ENCODE measurements around the gene GDAP1L1.

Gene GDAP1L1

DNA sequence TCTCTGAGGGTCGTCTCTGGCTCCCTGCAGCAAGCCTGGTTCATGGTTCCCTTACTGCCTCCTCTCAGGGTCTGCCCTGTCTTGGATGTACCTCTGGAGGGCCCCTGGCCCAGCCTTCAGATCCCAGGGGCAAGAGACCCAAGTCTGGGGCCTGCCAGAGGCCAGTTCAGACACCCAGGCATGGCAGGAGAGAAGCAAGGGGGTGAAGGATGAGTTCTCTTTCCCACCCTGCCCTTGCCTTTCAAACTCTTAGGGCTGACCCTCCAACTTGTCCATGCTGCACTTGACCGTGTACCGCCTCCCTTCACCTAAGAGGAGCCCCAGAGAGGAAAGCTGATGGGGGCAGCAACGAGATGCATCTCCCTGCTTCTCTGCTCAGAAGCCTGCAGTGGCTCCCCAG is 4.2 kb downstream of the GDAP1L1 start:
- H3K27ac ChIP-seq (ENCODE audit: low read depth in 2 of 2, low read length in 2 of 2), result no peak overlapping the region
- no peak overlapping the region for H3K4me3 ChIP-seq (ENCODE audit: low read length in 2 of 2)

DNA sequence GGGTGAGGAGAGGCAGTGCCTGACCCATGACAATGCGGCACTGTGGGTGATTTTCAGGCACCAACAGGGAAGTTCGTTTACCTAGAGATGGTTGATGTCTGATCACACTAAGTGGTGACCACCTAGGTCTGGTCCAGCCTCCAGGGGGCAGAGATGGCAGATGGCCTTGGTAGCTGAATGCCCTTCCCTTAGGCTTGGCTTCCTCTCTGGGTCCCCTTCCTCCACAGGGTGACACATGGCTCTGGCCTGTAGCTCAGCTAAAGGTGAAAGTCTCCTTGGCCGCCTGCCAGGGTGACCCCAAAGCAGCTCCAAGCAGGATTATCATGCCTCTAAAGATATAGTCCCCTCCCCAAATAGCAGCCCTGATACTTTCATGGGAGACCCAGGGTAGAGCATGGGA is 6.4 kb downstream of the GDAP1L1 start:
- H3K4me3 ChIP-seq (ENCODE audit: low read length in 2 of 2), result no peak overlapping the region
- H3K27me3 ChIP-seq (ENCODE audit: control insufficient read depth in 2 of 2, insufficient read depth in 2 of 2, low read length in 2 of 2), result no peaks in the 10 kb centered on the region
- H3K9me3 ChIP-seq (ENCODE audit: control insufficient read depth in 2 of 2, low read length in 2 of 2), result no peaks in the 10 kb centered on the region
- no peak overlapping the region for H3K27ac ChIP-seq (ENCODE audit: low read depth in 2 of 2, low read length in 2 of 2)
- no peak overlapping the region for H3K9ac ChIP-seq (ENCODE audit: low read depth in 1 of 2, low read length in 2 of 2)
- H3K4me1 ChIP-seq (ENCODE audit: control insufficient read depth in 2 of 2, insufficient read depth in 2 of 2, low read length in 2 of 2), result no peaks in the 10 kb centered on the region
- no peaks in the 10 kb centered on the region for H3K36me3 ChIP-seq (ENCODE audit: control insufficient read depth in 2 of 2, insufficient read depth in 2 of 2, low read length in 2 of 2)

More for the DNA sequence above, 4.2 kb downstream of the GDAP1L1 start:
- no peak overlapping the region for H3K9ac ChIP-seq (ENCODE audit: low read depth in 1 of 2, low read length in 2 of 2)
- H3K27me3 ChIP-seq (ENCODE audit: control insufficient read depth in 2 of 2, insufficient read depth in 2 of 2, low read length in 2 of 2), result no peaks in the 10 kb centered on the region
- H3K9me3 ChIP-seq (ENCODE audit: control insufficient read depth in 2 of 2, low read length in 2 of 2), result no peaks in the 10 kb centered on the region
- H3K4me1 ChIP-seq (ENCODE audit: control insufficient read depth in 2 of 2, insufficient read depth in 2 of 2, low read length in 2 of 2), result no peaks in the 10 kb centered on the region
- no peaks in the 10 kb centered on the region for H3K36me3 ChIP-seq (ENCODE audit: control insufficient read depth in 2 of 2, insufficient read depth in 2 of 2, low read length in 2 of 2)

DNA sequence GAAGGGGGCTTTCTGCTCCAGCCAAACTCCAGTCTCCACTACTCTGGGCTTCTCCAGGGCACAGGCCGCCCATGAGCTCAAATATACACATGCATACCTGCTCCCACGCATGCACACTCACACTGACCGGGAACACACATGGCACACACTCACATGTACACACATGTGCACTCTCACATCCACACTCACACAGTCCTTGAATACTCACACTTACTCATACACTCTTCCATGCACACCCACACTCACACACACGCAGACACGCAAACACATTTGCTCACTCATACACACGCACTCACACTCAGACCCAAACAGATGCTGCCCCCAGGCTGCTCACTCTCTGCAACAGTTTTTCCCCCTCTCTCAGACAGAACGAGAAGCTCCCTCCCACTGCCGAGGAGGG is 7.0 kb downstream of the GDAP1L1 start:
- Histone ChIP-seq H3K9ac (ENCODE audit: low read depth in 1 of 2, low read length in 2 of 2) (no peak overlapping the region), H3K4me3 (ENCODE audit: low read length in 2 of 2) (no peak overlapping the region), H3K9me3 (ENCODE audit: control insufficient read depth in 2 of 2, low read length in 2 of 2) (no peaks in the 10 kb centered on the region), H3K27me3 (ENCODE audit: control insufficient read depth in 2 of 2, insufficient read depth in 2 of 2, low read length in 2 of 2) (no peaks in the 10 kb centered on the region), H3K36me3 (ENCODE audit: control insufficient read depth in 2 of 2, insufficient read depth in 2 of 2, low read length in 2 of 2) (no peaks in the 10 kb centered on the region), H3K4me1 (ENCODE audit: control insufficient read depth in 2 of 2, insufficient read depth in 2 of 2, low read length in 2 of 2) (no peaks in the 10 kb centered on the region), H3K27ac (ENCODE audit: low read depth in 2 of 2, low read length in 2 of 2) (no peak overlapping the region)

DNA sequence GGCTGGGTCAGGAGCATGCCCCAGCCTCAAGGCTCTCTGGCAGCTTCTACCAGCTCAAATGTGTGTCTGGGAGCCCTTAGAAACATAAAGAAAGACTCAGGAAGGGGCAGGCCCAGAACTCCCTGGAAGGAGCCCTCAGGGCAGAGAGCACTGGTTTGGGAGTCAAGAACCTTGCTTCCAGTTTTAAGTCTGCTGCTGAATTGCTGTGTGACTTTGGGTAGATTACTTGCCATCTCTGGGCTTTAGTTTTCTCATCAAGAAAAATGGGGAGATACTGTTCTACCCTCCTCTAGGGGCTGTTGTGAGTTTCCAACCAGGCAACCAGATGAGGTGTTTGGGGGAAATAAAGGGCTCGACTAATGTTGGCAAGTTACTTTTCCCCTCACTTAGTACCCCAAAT is 8.8 kb downstream of the GDAP1L1 start:
- H3K4me3 ChIP-seq (ENCODE audit: low read length in 2 of 2), result no peak overlapping the region
- no peaks in the 10 kb centered on the region for H3K9me3 ChIP-seq (ENCODE audit: control insufficient read depth in 2 of 2, low read length in 2 of 2)
- no peak overlapping the region for H3K27ac ChIP-seq (ENCODE audit: low read depth in 2 of 2, low read length in 2 of 2)
- no peak overlapping the region for H3K9ac ChIP-seq (ENCODE audit: low read depth in 1 of 2, low read length in 2 of 2)
- H3K27me3 ChIP-seq (ENCODE audit: control insufficient read depth in 2 of 2, insufficient read depth in 2 of 2, low read length in 2 of 2), result no peaks in the 10 kb centered on the region
- H3K36me3 ChIP-seq (ENCODE audit: control insufficient read depth in 2 of 2, insufficient read depth in 2 of 2, low read length in 2 of 2), result no peaks in the 10 kb centered on the region
- no peaks in the 10 kb centered on the region for H3K4me1 ChIP-seq (ENCODE audit: control insufficient read depth in 2 of 2, insufficient read depth in 2 of 2, low read length in 2 of 2)

DNA sequence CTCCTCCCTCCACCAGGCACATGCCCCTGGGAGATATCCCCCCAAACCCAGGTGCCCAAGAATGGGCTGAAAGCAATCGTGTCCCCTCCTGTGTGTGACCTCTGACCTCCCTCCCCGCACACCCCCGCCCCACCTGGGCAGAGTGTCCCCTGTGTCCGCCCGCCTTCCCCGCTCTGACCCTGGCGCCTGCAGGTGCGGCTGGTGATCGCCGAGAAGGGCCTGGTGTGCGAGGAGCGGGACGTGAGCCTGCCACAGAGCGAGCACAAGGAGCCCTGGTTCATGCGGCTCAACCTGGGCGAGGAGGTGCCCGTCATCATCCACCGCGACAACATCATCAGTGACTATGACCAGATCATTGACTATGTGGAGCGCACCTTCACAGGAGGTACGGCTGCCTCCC is 9.9 kb downstream of the GDAP1L1 start:
- no peak overlapping the region for H3K9ac ChIP-seq (ENCODE audit: low read depth in 1 of 2, low read length in 2 of 2)
- H3K27ac ChIP-seq (ENCODE audit: low read depth in 2 of 2, low read length in 2 of 2), result no peak overlapping the region
- H3K27me3 ChIP-seq (ENCODE audit: control insufficient read depth in 2 of 2, insufficient read depth in 2 of 2, low read length in 2 of 2), result no peaks in the 10 kb centered on the region
- H3K4me1 ChIP-seq (ENCODE audit: control insufficient read depth in 2 of 2, insufficient read depth in 2 of 2, low read length in 2 of 2), result no peaks in the 10 kb centered on the region
- H3K9me3 ChIP-seq (ENCODE audit: control insufficient read depth in 2 of 2, low read length in 2 of 2), result no peaks in the 10 kb centered on the region
- no peak overlapping the region for H3K4me3 ChIP-seq (ENCODE audit: low read length in 2 of 2)
- H3K36me3 ChIP-seq (ENCODE audit: control insufficient read depth in 2 of 2, insufficient read depth in 2 of 2, low read length in 2 of 2), result no peaks in the 10 kb centered on the region

DNA sequence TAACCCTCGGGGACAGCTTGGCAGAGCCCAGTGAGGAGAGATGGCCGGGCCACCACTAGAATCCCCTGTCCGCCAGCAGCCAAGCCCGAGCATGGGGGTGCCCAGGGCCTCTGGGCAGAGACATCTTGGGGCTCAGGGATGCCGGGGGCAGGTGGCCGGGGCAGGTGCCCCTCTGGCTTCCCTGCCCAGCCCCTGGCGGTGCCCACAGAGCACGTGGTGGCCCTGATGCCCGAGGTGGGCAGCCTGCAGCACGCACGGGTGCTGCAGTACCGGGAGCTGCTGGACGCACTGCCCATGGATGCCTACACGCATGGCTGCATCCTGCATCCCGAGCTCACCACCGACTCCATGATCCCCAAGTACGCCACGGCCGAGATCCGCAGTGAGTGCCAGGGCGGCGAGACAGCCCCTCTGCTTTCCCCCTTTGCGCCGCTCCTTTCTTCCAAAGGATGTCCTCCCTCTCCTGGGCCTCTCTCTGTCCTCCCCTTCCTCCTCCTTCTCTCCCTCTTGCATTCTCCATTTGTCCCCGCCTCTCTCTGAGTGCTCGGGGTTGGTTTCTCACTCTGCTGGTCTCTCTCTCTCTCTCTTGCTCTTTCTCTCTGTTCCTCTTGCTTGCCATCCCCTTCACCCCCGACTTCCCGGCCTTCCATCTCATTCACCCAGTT is 11.2 kb downstream of the GDAP1L1 start:
- Histone ChIP-seq H3K4me1 (ENCODE audit: control insufficient read depth in 2 of 2, insufficient read depth in 2 of 2, low read length in 2 of 2) (no peaks in the 10 kb centered on the region), H3K27me3 (ENCODE audit: control insufficient read depth in 2 of 2, insufficient read depth in 2 of 2, low read length in 2 of 2) (no peaks in the 10 kb centered on the region), H3K9me3 (ENCODE audit: control insufficient read depth in 2 of 2, low read length in 2 of 2) (no peaks in the 10 kb centered on the region), H3K36me3 (ENCODE audit: control insufficient read depth in 2 of 2, insufficient read depth in 2 of 2, low read length in 2 of 2) (no peaks in the 10 kb centered on the region), H3K9ac (ENCODE audit: low read depth in 1 of 2, low read length in 2 of 2) (no peak overlapping the region), H3K4me3 (ENCODE audit: low read length in 2 of 2) (no peak overlapping the region), H3K27ac (ENCODE audit: low read depth in 2 of 2, low read length in 2 of 2) (no peak overlapping the region)

DNA sequence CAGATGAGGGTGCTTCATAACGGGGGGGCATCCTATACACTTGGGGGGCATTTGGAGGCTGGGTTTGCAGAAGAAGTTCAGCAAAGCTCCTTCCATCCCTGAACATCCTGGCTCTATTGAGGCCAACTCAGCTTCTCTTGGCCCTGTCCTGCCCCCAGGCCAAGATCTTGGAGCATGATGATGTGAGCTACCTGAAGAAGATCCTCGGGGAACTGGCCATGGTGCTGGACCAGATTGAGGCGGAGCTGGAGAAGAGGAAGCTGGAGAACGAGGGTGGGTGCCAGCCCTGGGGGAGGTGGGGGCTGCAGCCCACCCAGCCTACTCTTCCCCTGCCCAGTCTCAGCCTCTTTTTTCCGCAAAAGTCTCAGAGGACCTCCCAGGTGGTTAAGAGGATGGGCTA is 17.2 kb downstream of the GDAP1L1 start:
- no peak overlapping the region for H3K4me3 ChIP-seq (ENCODE audit: low read length in 2 of 2)
- H3K4me1 ChIP-seq (ENCODE audit: control insufficient read depth in 2 of 2, insufficient read depth in 2 of 2, low read length in 2 of 2), result no peaks in the 10 kb centered on the region
- H3K36me3 ChIP-seq (ENCODE audit: control insufficient read depth in 2 of 2, insufficient read depth in 2 of 2, low read length in 2 of 2), result no peaks in the 10 kb centered on the region
- no peaks in the 10 kb centered on the region for H3K9me3 ChIP-seq (ENCODE audit: control insufficient read depth in 2 of 2, low read length in 2 of 2)
- H3K27me3 ChIP-seq (ENCODE audit: control insufficient read depth in 2 of 2, insufficient read depth in 2 of 2, low read length in 2 of 2), result no peaks in the 10 kb centered on the region
- no peak overlapping the region for H3K9ac ChIP-seq (ENCODE audit: low read depth in 1 of 2, low read length in 2 of 2)
- H3K27ac ChIP-seq (ENCODE audit: low read depth in 2 of 2, low read length in 2 of 2), result no peak overlapping the region

DNA sequence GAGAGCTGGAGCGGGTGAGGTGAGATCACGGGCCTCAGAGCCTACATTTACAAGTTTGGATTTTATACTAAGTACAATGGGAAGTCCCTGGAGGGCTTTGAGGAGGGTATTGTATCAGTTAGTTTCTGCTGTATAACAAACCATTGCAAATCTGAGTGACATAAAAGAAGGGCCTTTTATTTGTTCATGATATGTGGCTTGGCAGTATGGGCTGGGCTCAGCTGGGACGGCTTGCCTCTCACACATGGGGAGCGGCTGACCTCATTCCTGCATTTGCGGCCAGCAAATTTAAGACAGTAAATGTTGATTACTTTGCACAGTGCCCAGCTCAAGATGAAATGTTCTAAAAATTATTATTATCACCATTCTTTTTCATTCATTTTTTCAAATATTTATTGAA is 21.7 kb downstream of the GDAP1L1 start:
- no peaks in the 10 kb centered on the region for H3K36me3 ChIP-seq (ENCODE audit: control insufficient read depth in 2 of 2, insufficient read depth in 2 of 2, low read length in 2 of 2)
- no peaks in the 10 kb centered on the region for H3K4me1 ChIP-seq (ENCODE audit: control insufficient read depth in 2 of 2, insufficient read depth in 2 of 2, low read length in 2 of 2)
- H3K4me3 ChIP-seq (ENCODE audit: low read length in 2 of 2), result no peak overlapping the region
- H3K27ac ChIP-seq (ENCODE audit: low read depth in 2 of 2, low read length in 2 of 2), result no peak overlapping the region
- H3K27me3 ChIP-seq (ENCODE audit: control insufficient read depth in 2 of 2, insufficient read depth in 2 of 2, low read length in 2 of 2), result no peaks in the 10 kb centered on the region
- no peak overlapping the region for H3K9ac ChIP-seq (ENCODE audit: low read depth in 1 of 2, low read length in 2 of 2)
- H3K9me3 ChIP-seq (ENCODE audit: control insufficient read depth in 2 of 2, low read length in 2 of 2), result no peaks in the 10 kb centered on the region

DNA sequence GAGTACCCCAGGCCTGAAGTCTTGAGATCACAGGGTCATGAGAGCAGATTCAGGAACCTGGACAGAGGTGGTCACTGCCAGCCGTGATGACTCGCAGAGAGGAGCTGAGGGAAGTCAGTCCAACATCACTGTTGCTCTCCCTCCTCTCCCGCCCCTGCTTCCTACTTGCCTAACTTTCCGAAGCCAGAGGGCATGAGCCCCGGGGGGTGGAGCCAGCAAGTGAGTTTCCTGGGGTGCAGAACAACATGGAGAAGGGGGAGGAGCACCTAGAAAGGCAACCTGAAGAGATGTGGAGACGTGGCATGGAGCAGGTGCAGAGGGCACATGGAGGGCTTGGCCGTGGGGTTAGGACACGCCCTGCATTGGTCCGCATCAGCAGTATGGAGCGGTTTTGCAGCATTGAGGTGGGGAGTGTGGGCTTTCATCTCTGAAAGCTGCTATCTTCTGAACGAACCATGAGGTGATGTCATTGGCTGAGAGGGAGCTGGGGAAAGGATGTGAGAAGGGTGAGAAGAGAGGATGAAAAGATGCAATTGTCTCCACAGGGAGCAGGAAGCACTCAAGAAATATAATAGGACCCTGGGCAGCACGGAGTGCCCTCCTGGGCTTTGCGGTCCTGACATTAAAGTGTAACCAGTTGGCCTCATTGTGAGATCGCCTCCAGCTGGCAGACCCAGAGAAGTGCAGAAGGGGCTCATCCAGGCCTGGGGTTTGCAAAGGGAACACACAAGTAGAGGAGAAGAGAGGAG is 25.0 kb downstream of the GDAP1L1 start:
- Histone ChIP-seq H3K9ac (ENCODE audit: low read depth in 1 of 2, low read length in 2 of 2) (no peak overlapping the region), H3K4me1 (ENCODE audit: control insufficient read depth in 2 of 2, insufficient read depth in 2 of 2, low read length in 2 of 2) (no peaks in the 10 kb centered on the region), H3K9me3 (ENCODE audit: control insufficient read depth in 2 of 2, low read length in 2 of 2) (no peaks in the 10 kb centered on the region), H3K27me3 (ENCODE audit: control insufficient read depth in 2 of 2, insufficient read depth in 2 of 2, low read length in 2 of 2) (no peaks in the 10 kb centered on the region), H3K4me3 (ENCODE audit: low read length in 2 of 2) (no peak overlapping the region), H3K27ac (ENCODE audit: low read depth in 2 of 2, low read length in 2 of 2) (no peak overlapping the region), H3K36me3 (ENCODE audit: control insufficient read depth in 2 of 2, insufficient read depth in 2 of 2, low read length in 2 of 2) (no peaks in the 10 kb centered on the region)

DNA sequence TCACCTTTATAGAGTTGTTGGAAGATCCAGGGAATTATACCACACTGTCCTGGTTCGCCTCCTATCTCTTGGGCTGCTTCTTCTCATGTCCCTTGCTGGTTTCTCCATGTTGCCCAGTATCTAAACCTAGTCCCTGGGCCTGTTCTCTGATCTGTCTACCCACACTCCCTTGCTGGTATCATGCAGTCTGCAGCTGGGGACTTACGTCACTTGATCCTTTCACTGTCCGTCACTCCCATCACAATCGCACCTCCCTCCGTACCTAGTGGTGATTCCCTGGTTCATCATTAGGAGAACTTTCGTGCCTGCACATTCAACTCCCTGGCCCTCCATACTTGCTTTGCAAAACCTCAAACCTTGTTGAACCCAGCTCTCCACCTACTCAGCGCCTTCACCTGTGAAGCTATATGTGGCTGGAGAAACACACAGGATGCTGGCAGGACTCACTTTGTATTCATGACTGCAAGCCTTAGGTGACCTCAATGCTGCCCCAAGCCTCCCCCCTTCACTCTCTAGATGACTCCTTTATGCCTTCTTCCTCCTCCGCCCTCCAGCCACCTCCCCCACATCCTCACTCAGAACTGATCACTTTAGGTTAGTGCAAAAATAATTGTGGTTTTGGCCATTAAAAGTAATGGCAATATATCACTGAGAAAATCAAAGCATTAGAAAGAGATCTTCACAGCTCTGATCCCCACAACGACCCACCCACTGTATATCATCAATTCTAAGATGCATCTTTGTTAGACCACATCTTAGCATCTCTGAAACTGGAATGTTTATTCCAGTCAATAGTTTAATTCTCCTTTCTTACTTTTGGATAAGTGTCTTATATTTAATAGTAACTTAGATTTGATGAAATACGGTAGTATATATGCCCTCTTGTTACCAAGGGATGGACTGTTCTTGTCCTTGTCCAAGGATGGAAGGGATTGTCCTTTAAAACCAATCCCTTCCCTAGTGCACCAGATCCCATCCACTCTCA is 26.4 kb downstream of the GDAP1L1 start:
- Histone ChIP-seq H3K9ac (ENCODE audit: low read depth in 1 of 2, low read length in 2 of 2) (no peak overlapping the region), H3K27me3 (ENCODE audit: control insufficient read depth in 2 of 2, insufficient read depth in 2 of 2, low read length in 2 of 2) (no peaks in the 10 kb centered on the region), H3K4me3 (ENCODE audit: low read length in 2 of 2) (no peak overlapping the region), H3K27ac (ENCODE audit: low read depth in 2 of 2, low read length in 2 of 2) (no peak overlapping the region), H3K4me1 (ENCODE audit: control insufficient read depth in 2 of 2, insufficient read depth in 2 of 2, low read length in 2 of 2) (no peaks in the 10 kb centered on the region), H3K9me3 (ENCODE audit: control insufficient read depth in 2 of 2, low read length in 2 of 2) (no peaks in the 10 kb centered on the region), H3K36me3 (ENCODE audit: control insufficient read depth in 2 of 2, insufficient read depth in 2 of 2, low read length in 2 of 2) (no peaks in the 10 kb centered on the region)

All from mucosa of rectum (tissue), 2 donors.